GM06990 (cell line): Measurements from ENCODE around the gene NID2.
A peak's percentile ranks its signal among the peaks of the same experiment; 100 is the strongest.

Source experiments
- DNase-seq: peaks from one replicate; pipeline ENCODE4 v3.0.0-alpha.2; 2011; ENCODE audit not compliant: insufficient read length; ENCODE audit errors: extremely low read depth
- H3K27me3 ChIP-seq: replicated peaks from 2 replicates; pipeline ENCODE4 v1.6.0; 2011; ENCODE audit warnings: low read length; ENCODE audit not compliant: control insufficient read depth, insufficient read depth
- H3K36me3 ChIP-seq: 2 replicates; pipeline ENCODE4 v1.5.1; 2011; ENCODE audit warnings: low read length; ENCODE audit not compliant: control insufficient read depth, insufficient read depth
- H3K4me3 ChIP-seq: replicated peaks from 2 replicates; pipeline ENCODE4 v1.5.1; 2011; ENCODE audit warnings: low read depth, mild to moderate bottlenecking, control low read depth, low read length
- TF ChIP-seq, protein P1 (sequence below): IDR thresholded peaks from 2 replicates; pipeline ENCODE4 v1.5.1; 2011; ENCODE audit warnings: low read length, control low read depth, mild to moderate bottlenecking, inconsistent platforms; ENCODE audit not compliant: insufficient read depth, poor library complexity, severe bottlenecking

Gene NID2

DNA sequence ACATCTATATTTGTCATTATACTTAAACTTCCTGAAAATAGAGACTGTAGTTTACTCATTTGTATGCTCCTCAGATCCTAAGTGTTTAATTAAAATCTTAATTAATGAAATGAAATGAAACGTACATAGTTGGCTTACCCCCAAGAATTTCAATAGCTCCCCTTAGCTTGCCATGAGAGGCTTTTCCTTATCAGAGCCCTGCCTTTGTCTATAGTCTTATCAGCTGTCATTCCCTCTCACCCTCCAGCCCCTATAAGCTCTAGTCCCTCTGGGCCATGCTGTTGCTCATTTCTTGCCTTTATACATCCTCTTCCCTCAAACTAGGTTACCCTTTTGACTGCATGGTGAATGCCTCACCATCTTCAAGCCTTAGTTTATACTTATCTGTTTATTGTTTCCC, 80.6 kb downstream of the NID2 start:
- DNase-seq, result no peak
- peaks cover 4% of the 10 kb centered on the region for H3K36me3 ChIP-seq
- no peak overlapping the region for H3K4me3 ChIP-seq
- TF ChIP-seq, protein P1, sequence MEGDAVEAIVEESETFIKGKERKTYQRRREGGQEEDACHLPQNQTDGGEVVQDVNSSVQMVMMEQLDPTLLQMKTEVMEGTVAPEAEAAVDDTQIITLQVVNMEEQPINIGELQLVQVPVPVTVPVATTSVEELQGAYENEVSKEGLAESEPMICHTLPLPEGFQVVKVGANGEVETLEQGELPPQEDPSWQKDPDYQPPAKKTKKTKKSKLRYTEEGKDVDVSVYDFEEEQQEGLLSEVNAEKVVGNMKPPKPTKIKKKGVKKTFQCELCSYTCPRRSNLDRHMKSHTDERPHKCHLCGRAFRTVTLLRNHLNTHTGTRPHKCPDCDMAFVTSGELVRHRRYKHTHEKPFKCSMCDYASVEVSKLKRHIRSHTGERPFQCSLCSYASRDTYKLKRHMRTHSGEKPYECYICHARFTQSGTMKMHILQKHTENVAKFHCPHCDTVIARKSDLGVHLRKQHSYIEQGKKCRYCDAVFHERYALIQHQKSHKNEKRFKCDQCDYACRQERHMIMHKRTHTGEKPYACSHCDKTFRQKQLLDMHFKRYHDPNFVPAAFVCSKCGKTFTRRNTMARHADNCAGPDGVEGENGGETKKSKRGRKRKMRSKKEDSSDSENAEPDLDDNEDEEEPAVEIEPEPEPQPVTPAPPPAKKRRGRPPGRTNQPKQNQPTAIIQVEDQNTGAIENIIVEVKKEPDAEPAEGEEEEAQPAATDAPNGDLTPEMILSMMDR, result no peak
- H3K27me3 ChIP-seq, result no peaks in the 10 kb centered on the region

DNA sequence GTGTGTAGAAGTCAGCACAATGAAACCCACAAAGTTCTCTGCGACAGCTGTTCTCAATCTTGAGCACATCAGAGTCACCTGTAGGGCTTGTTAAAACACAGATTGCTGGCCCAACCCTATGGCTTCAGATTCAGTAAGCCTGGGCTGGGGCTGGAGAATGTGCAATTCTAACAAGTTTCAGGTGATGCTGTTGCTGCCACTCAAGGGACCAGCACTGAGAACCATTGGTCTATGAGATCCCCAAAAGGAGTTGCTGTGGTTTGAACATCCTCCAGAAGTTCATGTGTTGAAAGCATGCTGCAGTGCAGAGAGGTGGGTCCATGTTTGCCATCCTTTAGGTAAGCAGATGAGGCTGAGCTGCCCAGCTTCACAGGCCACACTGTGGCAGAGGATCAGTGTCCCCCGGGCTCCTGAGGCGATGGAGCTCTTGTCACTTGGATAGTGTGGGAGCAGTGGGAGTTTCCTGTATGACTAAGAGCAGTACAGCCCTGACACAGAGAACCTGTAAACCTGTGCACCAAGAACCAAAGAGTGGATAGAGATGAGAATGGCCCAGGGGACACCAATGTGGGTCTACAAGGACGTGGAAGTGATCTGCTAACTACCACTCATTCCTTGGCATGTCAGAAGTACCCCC, 87.5 kb downstream of the NID2 start:
- no peaks in the 10 kb centered on the region for H3K36me3 ChIP-seq
- DNase-seq, result peak; percentile 33
- TF ChIP-seq, protein P1, result no peak

DNA sequence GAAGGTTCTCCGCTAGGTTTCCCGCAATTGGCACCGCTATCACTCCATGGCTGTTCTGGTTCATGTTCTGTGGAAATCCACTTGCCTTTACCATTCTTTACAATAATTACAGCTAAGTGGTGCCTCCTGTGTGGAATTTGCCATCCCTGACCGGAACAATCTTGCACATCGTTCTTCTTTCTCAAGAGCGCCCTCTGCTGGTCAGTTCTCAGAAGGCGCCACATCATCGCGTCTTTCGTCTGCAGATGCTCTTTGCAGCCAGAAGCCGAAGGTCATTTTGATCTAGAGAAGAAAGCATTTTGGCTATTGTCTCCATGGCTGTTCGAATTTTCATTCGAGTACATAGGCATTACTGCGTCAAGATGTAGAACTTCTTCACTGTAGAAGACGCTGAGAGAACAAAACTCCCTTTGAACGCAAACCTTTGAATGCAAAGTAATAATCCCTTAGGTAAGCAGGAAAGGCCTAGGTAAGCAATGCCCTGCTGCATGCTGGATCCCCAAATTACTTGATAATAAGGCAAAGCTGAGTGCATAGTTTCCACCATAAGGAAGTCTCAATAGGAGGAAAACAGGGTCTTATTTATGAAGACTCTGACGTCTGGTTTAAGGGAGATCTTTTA, 89.7 kb downstream of the NID2 start:
- TF ChIP-seq, protein P1, result peak; percentile 78
- DNase-seq, result no peak
- H3K4me3 ChIP-seq, result no peak overlapping the region
- no peaks in the 10 kb centered on the region for H3K36me3 ChIP-seq
- H3K27me3 ChIP-seq, result no peaks in the 10 kb centered on the region

More for the DNA sequence above, 87.5 kb downstream of the NID2 start:
- Histone ChIP-seq H3K27me3 (no peaks in the 10 kb centered on the region), H3K4me3 (no peak overlapping the region)

DNA sequence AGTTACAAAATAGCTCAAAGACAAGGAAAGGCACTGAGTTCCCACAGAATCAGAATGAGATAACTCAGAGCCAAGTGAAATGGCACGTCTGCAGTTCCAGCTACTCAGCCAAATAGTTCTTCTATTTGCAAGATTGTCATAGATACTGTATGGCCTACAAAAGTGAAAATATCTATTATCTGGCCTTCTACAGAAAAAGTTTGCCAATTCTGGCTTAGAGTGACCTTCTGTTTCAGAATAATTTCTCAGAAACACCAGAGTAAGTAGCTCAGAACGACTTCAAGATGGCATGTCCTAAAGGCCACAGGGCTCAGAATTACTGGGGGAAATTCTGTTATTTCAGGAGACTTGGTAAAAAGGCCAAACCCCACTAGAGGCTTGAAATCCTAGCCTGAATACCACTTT, 90.2 kb downstream of the NID2 start:
- Histone ChIP-seq H3K4me3 (no peak overlapping the region), H3K36me3 (no peaks in the 10 kb centered on the region), H3K27me3 (no peaks in the 10 kb centered on the region)
- TF ChIP-seq, protein P1, result no peak
- no peak for DNase-seq

DNA sequence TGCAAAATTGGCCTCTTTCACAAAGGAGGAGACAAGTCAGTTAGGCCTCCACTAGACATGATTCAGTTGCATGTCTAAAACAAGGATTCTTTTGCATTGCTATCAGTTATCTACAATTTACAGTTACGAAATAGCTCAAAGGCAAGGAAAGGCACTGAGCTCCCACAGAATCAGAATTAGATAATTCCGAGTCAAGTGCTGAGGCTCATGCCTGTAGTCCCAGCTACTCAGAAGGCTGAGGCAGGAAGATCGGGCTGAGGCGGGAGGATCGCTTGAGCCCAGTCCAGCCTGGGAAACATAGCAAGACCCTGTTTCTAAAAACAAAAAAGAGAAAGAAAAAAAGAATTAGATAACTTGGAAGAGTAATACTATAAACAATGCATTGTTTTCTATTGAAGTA, 91.8 kb downstream of the NID2 start:
- DNase-seq, result no peak
- no peak overlapping the region for H3K4me3 ChIP-seq
- no peaks in the 10 kb centered on the region for H3K36me3 ChIP-seq
- TF ChIP-seq, protein P1, result no peak
- no peaks in the 10 kb centered on the region for H3K27me3 ChIP-seq
